HCT116 (cell line): ENCODE measurements around the gene SELENON. TPM values are rescaled to one million over a fixed set of nuclear protein-coding genes. Genes with fewer than 3 reads are reported as not detected.

Experiments
- ATAC-seq: fragments of 200-7000 bp; cut with Tn5 transposase; 2 replicates; pipeline ENCODE4 v1.9.1; 2020; ENCODE audit warnings: mild to moderate bottlenecking, moderate library complexity
- BruUV-seq: library from RNA; stranded (reverse); fragments of 400-500 nt; replicated peaks from 2 replicates; lab custom pipeline; 2021; lab: Mats Ljungman, UMichigan
- CTCF ChIA-PET: fragments of 300-600 bp; sonication (Branson Sonifier 250); formaldehyde crosslinking; loops from one replicate; lab custom pipeline; 2021; ENCODE audit warnings: antibody characterized with exemption; lab: Charles Lee
- POLR2A ChIA-PET: fragments of 300-600, 350-600 bp; sonication (Branson Sonifier 250); formaldehyde crosslinking; loops from one replicate; lab custom pipeline; 2021; ENCODE audit warnings: antibody characterized with exemption; lab: Charles Lee
- RAD21 ChIA-PET, 2 experiments: fragments of 300-600 bp; sonication (Branson Sonifier 250); formaldehyde crosslinking; loops; one replicate each; lab custom pipeline; 2023; ENCODE audit warnings: low total read pairs in 2 of 2; ENCODE audit not compliant: uncharacterized antibody in 2 of 2, unreplicated experiment in 2 of 2, low non-redundant PET in 1 of 2; lab: Charles Lee
- DNase-seq: peaks from one replicate; pipeline ENCODE4 v3.0.0-alpha.2; 2010; ENCODE audit warnings: low read depth, low spot score
- H2AFZ ChIP-seq: fragments of 200-600 bp; shearing (Covaris generic), sonication (generic); 2 replicates; pipeline ENCODE4 v1.6.1; 2017; ENCODE audit warnings: low read depth, mixed run types, mixed read lengths, antibody characterized with exemption, low read length; ENCODE audit not compliant: poor library complexity, severe bottlenecking
- H3K27ac ChIP-seq: 2 replicates; pipeline ENCODE4 v1.5.1; 2012; ENCODE audit warnings: low read depth, low read length
- H3K27me3 ChIP-seq: fragments of 200-600 bp; sonication (generic); 2 replicates; pipeline ENCODE4 v1.6.1; 2016; ENCODE audit warnings: mixed run types, low read length, mixed read lengths; ENCODE audit not compliant: insufficient read depth
- H3K36me3 ChIP-seq, 2 experiments: fragments of 200-500 bp in 1 of 2; fragments of 200-600 bp in 1 of 2; sonication (Bioruptor generic) in 1 of 2; sonication (generic) in 1 of 2; 2 replicates each; pipeline versions ENCODE4 v1.5.1 to v1.6.1; 2014 to 2016; ENCODE audit warnings: low read length in 2 of 2, inconsistent platforms in 1 of 2, mixed read lengths in 1 of 2, mixed run types in 1 of 2; ENCODE audit not compliant: insufficient read depth in 2 of 2, control insufficient read depth in 1 of 2
- H3K4me1 ChIP-seq, 2 experiments: fragments of 200-600 bp in 1 of 2; sonication (generic) in 1 of 2; 2 replicates each; pipeline versions ENCODE4 v1.5.1 to v1.6.1; 2012 to 2017; ENCODE audit warnings: low read length in 2 of 2, inconsistent platforms in 1 of 2, mild to moderate bottlenecking in 1 of 2, mixed read lengths in 1 of 2, mixed run types in 1 of 2, moderate library complexity in 1 of 2; ENCODE audit not compliant: insufficient read depth in 2 of 2, control insufficient read depth in 1 of 2
- H3K4me2 ChIP-seq: fragments of 200-600 bp; sonication (generic); 2 replicates; pipeline ENCODE4 v1.6.1; 2017; ENCODE audit warnings: mixed run types, low read length, mixed read lengths
- H3K4me3 ChIP-seq, 2 experiments: fragments of 200-600 bp in 1 of 2; sonication (generic) in 1 of 2; replicated peaks in 1 of 2; 2 replicates each; pipeline ENCODE4 v1.5.1; 2011 to 2016; ENCODE audit warnings: low read length in 2 of 2, control low read depth in 1 of 2, low read depth in 1 of 2, mild to moderate bottlenecking in 1 of 2, mixed read lengths in 1 of 2, mixed run types in 1 of 2
- H3K79me2 ChIP-seq: fragments of 200-600 bp; sonication (generic); 2 replicates; pipeline ENCODE4 v1.6.1; 2017; ENCODE audit warnings: mild to moderate bottlenecking, mixed run types, low read length, moderate library complexity, mixed read lengths; ENCODE audit not compliant: insufficient read depth
- H3K9ac ChIP-seq: fragments of 200-600 bp; sonication (generic); 2 replicates; pipeline ENCODE4 v1.6.1; 2016; ENCODE audit warnings: low read length, mixed read lengths
- H3K9me2 ChIP-seq: fragments of 200-600 bp; sonication (generic), shearing (Covaris generic); 2 replicates; pipeline ENCODE4 v1.6.1; 2017; ENCODE audit warnings: mixed run types, mild to moderate bottlenecking, moderate library complexity; ENCODE audit not compliant: insufficient read depth
- H3K9me3 ChIP-seq, 2 experiments: fragments of 200-500 bp in 1 of 2; fragments of 200-600 bp in 1 of 2; sonication (Bioruptor generic) in 1 of 2; sonication (generic) in 1 of 2; 2 replicates each; pipeline ENCODE4 v1.6.1; 2014 to 2017; ENCODE audit warnings: low read length in 2 of 2, mixed read lengths in 2 of 2, inconsistent platforms in 1 of 2, low read depth in 1 of 2, mild to moderate bottlenecking in 1 of 2, mixed run types in 1 of 2, moderate library complexity in 1 of 2; ENCODE audit not compliant: control insufficient read depth in 1 of 2, insufficient read depth in 1 of 2
- H4K20me1 ChIP-seq: fragments of 200-600 bp; sonication (generic), shearing (Covaris generic); 2 replicates; pipeline ENCODE4 v1.6.1; 2017; ENCODE audit warnings: mixed run types, mild to moderate bottlenecking, moderate library complexity; ENCODE audit not compliant: insufficient read depth
- CBX3 ChIP-seq: IDR thresholded peaks from 2 replicates; pipeline ENCODE4 v1.6.1; 2012; ENCODE audit warnings: low read depth
- CEBPB ChIP-seq: IDR thresholded peaks from 2 replicates; pipeline ENCODE4 v1.6.1; 2012; ENCODE audit warnings: low read depth
- EGR1 ChIP-seq: IDR thresholded peaks from 2 replicates; pipeline ENCODE4 v1.6.1; 2012; ENCODE audit warnings: low read depth
- ELF1 ChIP-seq: IDR thresholded peaks from 2 replicates; pipeline ENCODE4 v1.6.1; 2012; ENCODE audit warnings: low read depth, borderline replicate concordance
- EZH2phosphoT487 ChIP-seq: fragments of 200-600 bp; IDR thresholded peaks from 2 replicates; pipeline ENCODE4 v1.6.1; 2018; ENCODE audit warnings: antibody characterized with exemption, borderline replicate concordance
- FOSL1 ChIP-seq: IDR thresholded peaks from 2 replicates; pipeline ENCODE4 v1.6.1; 2012; ENCODE audit warnings: low read depth
- JUND ChIP-seq: IDR thresholded peaks from 2 replicates; pipeline ENCODE4 v1.6.1; 2012
- POLR2A ChIP-seq: IDR thresholded peaks from 2 replicates; pipeline ENCODE4 v1.7.0; 2011; ENCODE audit warnings: borderline replicate concordance; ENCODE audit not compliant: insufficient read depth, insufficient read length; ENCODE audit errors: extremely low read depth
- POLR2AphosphoS5 ChIP-seq: IDR thresholded peaks from 2 replicates; pipeline ENCODE4 v1.6.1; 2011; ENCODE audit warnings: mild to moderate bottlenecking, low read depth, low read length, moderate library complexity
- RAD21 ChIP-seq: IDR thresholded peaks from 2 replicates; pipeline ENCODE4 v1.6.1; 2012; ENCODE audit warnings: low read depth, mild to moderate bottlenecking
- SP1 ChIP-seq: IDR thresholded peaks from 2 replicates; pipeline ENCODE4 v1.6.1; 2012; ENCODE audit warnings: low read depth
- SRF ChIP-seq: IDR thresholded peaks from 2 replicates; pipeline ENCODE4 v1.6.1; 2012; ENCODE audit warnings: low read depth
- TCF7L2 ChIP-seq: IDR thresholded peaks from 2 replicates; pipeline ENCODE4 v1.7.0; 2011; ENCODE audit warnings: borderline replicate concordance, inconsistent platforms; ENCODE audit not compliant: insufficient read depth, insufficient read length; ENCODE audit errors: extremely low read depth
- YY1 ChIP-seq: IDR thresholded peaks from 2 replicates; pipeline ENCODE4 v1.6.1; 2011; ENCODE audit warnings: low read length, low read depth, moderate library complexity, mild to moderate bottlenecking; ENCODE audit not compliant: insufficient replicate concordance; ENCODE audit errors: extremely low read depth
- ZFX ChIP-seq: fragments of 450-650 bp; IDR thresholded peaks from 2 replicates; pipeline ENCODE4 v1.6.1; 2017
- ZNF274 ChIP-seq: fragments of 200-500 bp; sonication (Bioruptor generic); IDR thresholded peaks from 2 replicates; pipeline ENCODE4 v1.6.1; 2014; ENCODE audit warnings: mild to moderate bottlenecking, low read depth, low read length, inconsistent platforms
- intact Hi-C: fragments of 100-400 bp; cut with micrococcal nuclease; formaldehyde crosslinking; loops from 2 replicates; pipeline ENCODE4 v1.10.0; 2022
- total RNA-seq: library from RNA; stranded (reverse); gene quantifications from one replicate; pipeline ENCODE4 v1.2.1, GENCODE V29; 2021; ENCODE audit not compliant: unreplicated experiment
- TF ChIP-seq, protein P1 (sequence below): IDR thresholded peaks from 2 replicates; pipeline ENCODE4 v1.6.1; 2012
- TF ChIP-seq, protein P2 (sequence below), 3 experiments: fragments of 200-600 bp in 1 of 3; sonication (generic) in 1 of 3; IDR thresholded peaks in 2 of 3; conservative IDR thresholded peaks in 1 of 3; 2 replicates each; pipeline ENCODE4 v1.5.1; 2012 to 2017; ENCODE audit warnings: low read depth in 2 of 3, low read length in 2 of 3, antibody characterized with exemption in 1 of 3, borderline replicate concordance in 1 of 3, control low read depth in 1 of 3, mild to moderate bottlenecking in 1 of 3, mixed read lengths in 1 of 3, mixed run types in 1 of 3, moderate library complexity in 1 of 3; ENCODE audit not compliant: insufficient read depth in 1 of 3
- TF ChIP-seq, protein P3 (sequence below): IDR thresholded peaks from 2 replicates; pipeline ENCODE4 v1.6.1; 2012; ENCODE audit warnings: low read depth
- TF ChIP-seq, protein P4 (sequence below): IDR thresholded peaks from 2 replicates; pipeline ENCODE4 v1.6.1; 2011; ENCODE audit warnings: mild to moderate bottlenecking, low read length, moderate library complexity; ENCODE audit not compliant: insufficient replicate concordance; ENCODE audit errors: extremely low read depth

The SELENON gene
- total RNA-seq, 1 experiment from 2014 or later, result 85.1 TPM

DNA sequence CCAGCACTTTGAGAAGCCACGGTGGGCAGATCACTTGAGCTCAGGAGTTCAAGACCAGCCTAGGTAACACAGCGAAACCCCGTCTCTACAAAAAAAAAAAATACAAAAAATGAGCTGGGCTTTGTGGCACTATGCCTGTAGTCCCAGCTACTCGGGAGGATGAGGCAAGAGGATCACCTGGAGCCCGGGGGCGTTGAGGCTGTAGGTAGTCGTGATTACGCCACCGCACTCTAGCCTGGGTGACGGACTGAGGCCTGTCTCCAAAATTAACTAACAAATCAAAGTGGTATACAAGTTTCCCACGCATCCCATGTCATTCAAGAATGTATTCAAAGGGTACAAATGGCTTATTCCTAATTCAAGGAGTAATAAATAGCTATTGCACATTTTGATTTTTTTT lies 56.9 kb downstream of the SELENON start:
- CTCF ChIA-PET, result interaction anchor here (1.3 kb wide), 1 partner anchor 20 kb away, joined by 4 read pairs; no protein-coding TSS in a partner anchor
- no peaks in the 10 kb centered on the region for H3K9me2 ChIP-seq
- H3K36me3 ChIP-seq, result no peaks in the 10 kb centered on the region
- no peak overlapping the region for H3K4me3 ChIP-seq
- TF ChIP-seq ELF1 (no peak), EZH2phosphoT487 (no peak), CEBPB (no peak), FOSL1 (no peak), SP1 (no peak), POLR2AphosphoS5 (no peak), SRF (no peak), POLR2A (no peak), ZFX (no peak), ZNF274 (no peak), TCF7L2 (no peak), YY1 (no peak), EGR1 (no peak), CBX3 (no peak), JUND (no peak), RAD21 (no peak)
- TF ChIP-seq, protein P1, sequence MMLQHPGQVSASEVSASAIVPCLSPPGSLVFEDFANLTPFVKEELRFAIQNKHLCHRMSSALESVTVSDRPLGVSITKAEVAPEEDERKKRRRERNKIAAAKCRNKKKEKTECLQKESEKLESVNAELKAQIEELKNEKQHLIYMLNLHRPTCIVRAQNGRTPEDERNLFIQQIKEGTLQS, result no peak
- TF ChIP-seq, protein P2, sequence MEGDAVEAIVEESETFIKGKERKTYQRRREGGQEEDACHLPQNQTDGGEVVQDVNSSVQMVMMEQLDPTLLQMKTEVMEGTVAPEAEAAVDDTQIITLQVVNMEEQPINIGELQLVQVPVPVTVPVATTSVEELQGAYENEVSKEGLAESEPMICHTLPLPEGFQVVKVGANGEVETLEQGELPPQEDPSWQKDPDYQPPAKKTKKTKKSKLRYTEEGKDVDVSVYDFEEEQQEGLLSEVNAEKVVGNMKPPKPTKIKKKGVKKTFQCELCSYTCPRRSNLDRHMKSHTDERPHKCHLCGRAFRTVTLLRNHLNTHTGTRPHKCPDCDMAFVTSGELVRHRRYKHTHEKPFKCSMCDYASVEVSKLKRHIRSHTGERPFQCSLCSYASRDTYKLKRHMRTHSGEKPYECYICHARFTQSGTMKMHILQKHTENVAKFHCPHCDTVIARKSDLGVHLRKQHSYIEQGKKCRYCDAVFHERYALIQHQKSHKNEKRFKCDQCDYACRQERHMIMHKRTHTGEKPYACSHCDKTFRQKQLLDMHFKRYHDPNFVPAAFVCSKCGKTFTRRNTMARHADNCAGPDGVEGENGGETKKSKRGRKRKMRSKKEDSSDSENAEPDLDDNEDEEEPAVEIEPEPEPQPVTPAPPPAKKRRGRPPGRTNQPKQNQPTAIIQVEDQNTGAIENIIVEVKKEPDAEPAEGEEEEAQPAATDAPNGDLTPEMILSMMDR (IDR thresholded peaks at IDR 0.05 in 2 of 3, conservative IDR thresholded peaks at IDR 0.05 in 1 of 3; ENCODE audit: borderline replicate concordance in 1 of 3, insufficient read depth in 1 of 3, low read depth in 2 of 3, low read length in 2 of 3), result no peak
- TF ChIP-seq, protein P3, sequence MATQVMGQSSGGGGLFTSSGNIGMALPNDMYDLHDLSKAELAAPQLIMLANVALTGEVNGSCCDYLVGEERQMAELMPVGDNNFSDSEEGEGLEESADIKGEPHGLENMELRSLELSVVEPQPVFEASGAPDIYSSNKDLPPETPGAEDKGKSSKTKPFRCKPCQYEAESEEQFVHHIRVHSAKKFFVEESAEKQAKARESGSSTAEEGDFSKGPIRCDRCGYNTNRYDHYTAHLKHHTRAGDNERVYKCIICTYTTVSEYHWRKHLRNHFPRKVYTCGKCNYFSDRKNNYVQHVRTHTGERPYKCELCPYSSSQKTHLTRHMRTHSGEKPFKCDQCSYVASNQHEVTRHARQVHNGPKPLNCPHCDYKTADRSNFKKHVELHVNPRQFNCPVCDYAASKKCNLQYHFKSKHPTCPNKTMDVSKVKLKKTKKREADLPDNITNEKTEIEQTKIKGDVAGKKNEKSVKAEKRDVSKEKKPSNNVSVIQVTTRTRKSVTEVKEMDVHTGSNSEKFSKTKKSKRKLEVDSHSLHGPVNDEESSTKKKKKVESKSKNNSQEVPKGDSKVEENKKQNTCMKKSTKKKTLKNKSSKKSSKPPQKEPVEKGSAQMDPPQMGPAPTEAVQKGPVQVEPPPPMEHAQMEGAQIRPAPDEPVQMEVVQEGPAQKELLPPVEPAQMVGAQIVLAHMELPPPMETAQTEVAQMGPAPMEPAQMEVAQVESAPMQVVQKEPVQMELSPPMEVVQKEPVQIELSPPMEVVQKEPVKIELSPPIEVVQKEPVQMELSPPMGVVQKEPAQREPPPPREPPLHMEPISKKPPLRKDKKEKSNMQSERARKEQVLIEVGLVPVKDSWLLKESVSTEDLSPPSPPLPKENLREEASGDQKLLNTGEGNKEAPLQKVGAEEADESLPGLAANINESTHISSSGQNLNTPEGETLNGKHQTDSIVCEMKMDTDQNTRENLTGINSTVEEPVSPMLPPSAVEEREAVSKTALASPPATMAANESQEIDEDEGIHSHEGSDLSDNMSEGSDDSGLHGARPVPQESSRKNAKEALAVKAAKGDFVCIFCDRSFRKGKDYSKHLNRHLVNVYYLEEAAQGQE, result no peak
- TF ChIP-seq, protein P4, sequence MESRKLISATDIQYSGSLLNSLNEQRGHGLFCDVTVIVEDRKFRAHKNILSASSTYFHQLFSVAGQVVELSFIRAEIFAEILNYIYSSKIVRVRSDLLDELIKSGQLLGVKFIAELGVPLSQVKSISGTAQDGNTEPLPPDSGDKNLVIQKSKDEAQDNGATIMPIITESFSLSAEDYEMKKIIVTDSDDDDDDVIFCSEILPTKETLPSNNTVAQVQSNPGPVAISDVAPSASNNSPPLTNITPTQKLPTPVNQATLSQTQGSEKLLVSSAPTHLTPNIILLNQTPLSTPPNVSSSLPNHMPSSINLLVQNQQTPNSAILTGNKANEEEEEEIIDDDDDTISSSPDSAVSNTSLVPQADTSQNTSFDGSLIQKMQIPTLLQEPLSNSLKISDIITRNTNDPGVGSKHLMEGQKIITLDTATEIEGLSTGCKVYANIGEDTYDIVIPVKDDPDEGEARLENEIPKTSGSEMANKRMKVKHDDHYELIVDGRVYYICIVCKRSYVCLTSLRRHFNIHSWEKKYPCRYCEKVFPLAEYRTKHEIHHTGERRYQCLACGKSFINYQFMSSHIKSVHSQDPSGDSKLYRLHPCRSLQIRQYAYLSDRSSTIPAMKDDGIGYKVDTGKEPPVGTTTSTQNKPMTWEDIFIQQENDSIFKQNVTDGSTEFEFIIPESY, result no peak
- no peak overlapping the region for H3K27ac ChIP-seq
- H3K79me2 ChIP-seq, result peaks cover 72% of the 10 kb centered on the region
- intact Hi-C loops, result no loop called here
- H2AFZ ChIP-seq, result no peak overlapping the region
- ATAC-seq (no peak), DNase-seq (no peak)
- POLR2A ChIA-PET, result interaction anchor here (0.7 to 1.1 kb wide), 2 partner anchors 10 to 37 kb away, joined by 3 read pairs; no protein-coding TSS in a partner anchor
- H3K4me1 ChIP-seq, result peaks cover 19 to 39% of the 10 kb centered on the region in 2 experiments
- BruUV-seq, result TSS peak; percentile 21
- H3K4me2 ChIP-seq, result no peak overlapping the region
- H4K20me1 ChIP-seq, result no peaks in the 10 kb centered on the region
- H3K27me3 ChIP-seq, result no peaks in the 10 kb centered on the region
- H3K9me3 ChIP-seq, result no peaks in the 10 kb centered on the region
- RAD21 ChIA-PET, result no interaction called here
- no peak overlapping the region for H3K9ac ChIP-seq
